Neuronal stem cell (in vitro differentiated cells): ENCODE measurements around the gene WDR11.

Source experiments
- DNase-seq: peaks from one replicate; pipeline ENCODE4 v3.0.0-alpha.2; 2013; ENCODE audit warnings: low spot score
- H2AFZ ChIP-seq: one replicate; pipeline ENCODE4 v1.6.1; 2013; ENCODE audit warnings: mild to moderate bottlenecking, low read length, inconsistent platforms
- H2AK5ac ChIP-seq: 2 replicates; pipeline ENCODE4 v1.6.1; 2013; ENCODE audit warnings: low read depth, mild to moderate bottlenecking, inconsistent platforms, low read length, moderate library complexity, mixed read lengths
- H2BK120ac ChIP-seq: 2 replicates; pipeline ENCODE4 v1.6.1; 2013; ENCODE audit warnings: low read depth, mild to moderate bottlenecking, inconsistent platforms, low read length, moderate library complexity, mixed read lengths
- H2BK12ac ChIP-seq: one replicate; pipeline ENCODE4 v1.6.1; 2013; ENCODE audit warnings: low read length, inconsistent platforms
- H2BK15ac ChIP-seq: 2 replicates; pipeline ENCODE4 v1.6.1; 2013; ENCODE audit warnings: mild to moderate bottlenecking, low read length, inconsistent platforms, mixed read lengths
- H2BK5ac ChIP-seq: one replicate; pipeline ENCODE4 v1.6.1; 2013; ENCODE audit warnings: inconsistent platforms, mild to moderate bottlenecking, low read length, moderate library complexity
- H3K14ac ChIP-seq: one replicate; pipeline ENCODE4 v1.6.1; 2013; ENCODE audit warnings: low read length, inconsistent platforms
- H3K18ac ChIP-seq: 2 replicates; pipeline ENCODE4 v1.6.1; 2013; ENCODE audit warnings: low read length, inconsistent platforms
- H3K23ac ChIP-seq: 2 replicates; pipeline ENCODE4 v1.6.1; 2013; ENCODE audit warnings: low read depth, mild to moderate bottlenecking, mixed read lengths, low read length, inconsistent platforms; ENCODE audit not compliant: poor library complexity
- H3K27ac ChIP-seq: replicated peaks from 3 replicates; pipeline ENCODE4 v1.5.1; 2013; ENCODE audit warnings: low read length, inconsistent platforms
- H3K27me3 ChIP-seq, 3 experiments: 2 replicates each; pipeline ENCODE4 v1.6.1; 2013; ENCODE audit warnings: low read length in 3 of 3, mild to moderate bottlenecking in 2 of 3, inconsistent platforms in 1 of 3, low read depth in 1 of 3, mixed read lengths in 1 of 3, moderate library complexity in 1 of 3; ENCODE audit not compliant: control insufficient read depth in 3 of 3, insufficient read depth in 3 of 3
- H3K36me3 ChIP-seq, 2 donors: replicated peaks in 1 of 2; 2 replicates each; pipeline ENCODE4 v1.6.1; 2013; ENCODE audit warnings: low read length in 2 of 2; ENCODE audit not compliant: control insufficient read depth in 2 of 2, insufficient read depth in 2 of 2
- H3K4ac ChIP-seq: 2 replicates; pipeline ENCODE4 v1.6.1; 2013; ENCODE audit warnings: inconsistent platforms, mild to moderate bottlenecking, low read length, moderate library complexity
- H3K4me1 ChIP-seq, 2 donors: 1 replicate in 1 of 2; 2 replicates in 1 of 2; pipeline ENCODE4 v1.6.1; 2013; ENCODE audit warnings: low read length in 2 of 2, low read depth in 1 of 2; ENCODE audit not compliant: control insufficient read depth in 2 of 2, insufficient read depth in 1 of 2
- H3K4me2 ChIP-seq: one replicate; pipeline ENCODE4 v1.6.1; 2013; ENCODE audit warnings: mild to moderate bottlenecking, low read length, inconsistent platforms; ENCODE audit not compliant: insufficient read depth, poor library complexity, severe bottlenecking
- H3K4me3 ChIP-seq, 2 donors: 2 replicates each; pipeline ENCODE4 v1.5.1; 2013; ENCODE audit warnings: low read length in 2 of 2, mild to moderate bottlenecking in 2 of 2, inconsistent platforms in 1 of 2, moderate library complexity in 1 of 2
- H3K79me1 ChIP-seq: one replicate; pipeline ENCODE4 v1.6.1; 2013; ENCODE audit warnings: low read depth, mild to moderate bottlenecking, inconsistent platforms, low read length, moderate library complexity
- H3K9ac ChIP-seq: one replicate; pipeline ENCODE4 v1.6.1; 2013; ENCODE audit warnings: mild to moderate bottlenecking, low read depth, low read length, inconsistent platforms; ENCODE audit not compliant: poor library complexity
- H3K9me3 ChIP-seq, 2 donors: replicated peaks in 1 of 2; 2 replicates each; pipeline versions ENCODE3 to v1.6.1; 2013; ENCODE audit warnings: low read length in 2 of 2, mild to moderate bottlenecking in 2 of 2, inconsistent platforms in 1 of 2, low read depth in 1 of 2, mixed read lengths in 1 of 2, moderate library complexity in 1 of 2; ENCODE audit not compliant: control insufficient read depth in 2 of 2, insufficient read depth in 1 of 2
- H4K8ac ChIP-seq: one replicate; pipeline ENCODE4 v1.6.1; 2013; ENCODE audit warnings: low read depth, mild to moderate bottlenecking, inconsistent platforms, low read length, moderate library complexity
- H4K91ac ChIP-seq: one replicate; pipeline ENCODE4 v1.6.1; 2013; ENCODE audit warnings: low read length, low read depth, mild to moderate bottlenecking, inconsistent platforms; ENCODE audit not compliant: poor library complexity
- WGBS, 2 donors: extraction: QIAGEN DNeasy Blood & Tissue Kit; methylation state at CpG; one replicate each; pipeline ENCODE4 v1.1.7; 2013; ENCODE audit warnings: missing lambda C conversion rate in 2 of 2, mixed read lengths in 1 of 2; ENCODE audit not compliant: insufficient read length in 2 of 2, insufficient replicate concordance in 1 of 2; ENCODE audit errors: extremely low coverage in 2 of 2; 5-methylcytosine and 5-hydroxymethylcytosine counted together

WDR11 gene

GRCh38 chr10:120953897-120954296, 102.7 kb downstream of the WDR11 start:
- Histone ChIP-seq H3K4me2 (no peak overlapping the region), H3K4me3 (no peak overlapping the region)

More at GRCh38 chr10:120953897-120954296, 102.7 kb downstream of the WDR11 start:
- WGBS, 2 donors, result no CpG with 5 or more reads among the region's 1 CpG
- no peak for DNase-seq
- Histone ChIP-seq H3K9ac (no peak overlapping the region), H3K27me3 (peaks cover 3 to 36% (median 9%) of the 10 kb centered on the region in 3 experiments), H3K9me3 (peaks cover 6% of the 10 kb centered on the region in 2 donors), H2BK12ac (no peak overlapping the region), H2BK5ac (no peak overlapping the region), H2AK5ac (no peak overlapping the region), H2BK15ac (no peak overlapping the region), H3K79me1 (no peaks in the 10 kb centered on the region), H3K14ac (no peak overlapping the region), H3K27ac (no peak overlapping the region), H3K4ac (no peak overlapping the region), H3K36me3 (no peaks in the 10 kb centered on the region), H3K4me1 (peaks cover 7 to 8% of the 10 kb centered on the region in 2 donors), H4K91ac (no peak overlapping the region), H2BK120ac (no peak overlapping the region), H4K8ac (no peak overlapping the region), H3K23ac (no peak overlapping the region), H2AFZ (no peak overlapping the region), H3K18ac (no peak overlapping the region)
